ENCODE results near the gene TRMT6.

The TRMT6 gene

DNA sequence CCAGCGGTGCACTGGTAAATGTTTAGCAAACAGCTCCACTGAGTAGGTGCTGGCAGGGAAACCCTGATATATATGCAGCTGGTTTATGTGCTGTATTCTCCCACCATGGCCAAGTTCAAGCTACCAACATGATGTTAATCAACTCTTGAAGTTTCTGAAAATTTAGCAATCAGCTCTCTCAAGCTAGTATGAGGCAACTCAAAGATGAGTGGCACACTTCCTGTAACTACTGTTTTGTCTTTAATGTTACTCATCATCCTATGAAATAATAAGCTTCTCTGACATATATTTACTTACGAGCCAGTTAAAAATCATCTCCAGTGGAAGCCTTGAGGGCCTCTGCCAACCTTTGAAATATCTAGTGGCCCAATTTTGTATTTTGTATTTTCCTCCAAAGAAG lies 54.7 kb downstream of the TRMT6 start:
- H3K9ac ChIP-seq (ENCODE audit: low read length): no peak overlapping the region
- no peaks in the 10 kb centered on the region for H3K4me1 ChIP-seq (ENCODE audit: control insufficient read depth, insufficient read depth, low read length)
- H3K27me3 ChIP-seq (ENCODE audit: control insufficient read depth, insufficient read depth, low read length): peaks cover 6% of the 10 kb centered on the region
- H3K27ac ChIP-seq (ENCODE audit: low read depth, low read length): no peak overlapping the region
- H3K4me3 ChIP-seq (ENCODE audit: low read depth, low read length): no peak overlapping the region
- H3K9me3 ChIP-seq (ENCODE audit: control insufficient read depth, insufficient read depth, low read depth, low read length): no peaks in the 10 kb centered on the region
- no peaks in the 10 kb centered on the region for H3K36me3 ChIP-seq (ENCODE audit: control insufficient read depth, insufficient read depth, low read length)

- H3K27ac ChIP-seq (ENCODE audit: low read depth, low read length): no peak overlapping the region
- no peaks in the 10 kb centered on the region for H3K4me1 ChIP-seq (ENCODE audit: control insufficient read depth, insufficient read depth, low read length)
- H3K9ac ChIP-seq (ENCODE audit: low read length): no peak overlapping the region
- H3K9me3 ChIP-seq (ENCODE audit: control insufficient read depth, insufficient read depth, low read depth, low read length): no peaks in the 10 kb centered on the region
- H3K4me3 ChIP-seq (ENCODE audit: low read depth, low read length): no peak overlapping the region
- H3K27me3 ChIP-seq (ENCODE audit: control insufficient read depth, insufficient read depth, low read length): peaks cover 6% of the 10 kb centered on the region
- no peaks in the 10 kb centered on the region for H3K36me3 ChIP-seq (ENCODE audit: control insufficient read depth, insufficient read depth, low read length)
These were observed 56.7 kb downstream of the TRMT6 start for GRCh38 chr20:5893621-5894020.

DNA sequence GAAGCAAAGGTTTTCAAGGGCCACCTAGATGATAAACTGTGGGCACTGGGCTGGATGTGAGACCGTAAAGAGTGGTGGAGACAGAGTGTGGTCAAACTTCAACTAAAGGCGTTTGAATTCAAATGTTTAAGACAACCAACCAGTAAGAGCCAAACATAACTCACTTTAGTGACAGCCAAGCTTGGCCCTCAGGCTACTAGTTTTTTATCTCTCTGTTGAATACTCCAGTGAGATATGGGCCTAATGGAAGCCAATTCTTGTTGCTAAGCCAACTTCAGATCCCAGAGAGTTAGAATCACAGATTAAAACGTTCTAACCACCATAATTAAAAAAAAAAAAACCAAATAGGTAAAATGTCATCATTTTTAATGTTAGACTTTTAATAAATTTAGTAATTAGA lies 57.3 kb downstream of the TRMT6 start:
- Histone ChIP-seq H3K36me3 (ENCODE audit: control insufficient read depth, insufficient read depth, low read length) (no peaks in the 10 kb centered on the region), H3K4me3 (ENCODE audit: low read depth, low read length) (no peak overlapping the region), H3K4me1 (ENCODE audit: control insufficient read depth, insufficient read depth, low read length) (no peaks in the 10 kb centered on the region), H3K9me3 (ENCODE audit: control insufficient read depth, insufficient read depth, low read depth, low read length) (no peaks in the 10 kb centered on the region), H3K27ac (ENCODE audit: low read depth, low read length) (no peak overlapping the region), H3K27me3 (ENCODE audit: control insufficient read depth, insufficient read depth, low read length) (peaks cover 6% of the 10 kb centered on the region), H3K9ac (ENCODE audit: low read length) (no peak overlapping the region)

DNA sequence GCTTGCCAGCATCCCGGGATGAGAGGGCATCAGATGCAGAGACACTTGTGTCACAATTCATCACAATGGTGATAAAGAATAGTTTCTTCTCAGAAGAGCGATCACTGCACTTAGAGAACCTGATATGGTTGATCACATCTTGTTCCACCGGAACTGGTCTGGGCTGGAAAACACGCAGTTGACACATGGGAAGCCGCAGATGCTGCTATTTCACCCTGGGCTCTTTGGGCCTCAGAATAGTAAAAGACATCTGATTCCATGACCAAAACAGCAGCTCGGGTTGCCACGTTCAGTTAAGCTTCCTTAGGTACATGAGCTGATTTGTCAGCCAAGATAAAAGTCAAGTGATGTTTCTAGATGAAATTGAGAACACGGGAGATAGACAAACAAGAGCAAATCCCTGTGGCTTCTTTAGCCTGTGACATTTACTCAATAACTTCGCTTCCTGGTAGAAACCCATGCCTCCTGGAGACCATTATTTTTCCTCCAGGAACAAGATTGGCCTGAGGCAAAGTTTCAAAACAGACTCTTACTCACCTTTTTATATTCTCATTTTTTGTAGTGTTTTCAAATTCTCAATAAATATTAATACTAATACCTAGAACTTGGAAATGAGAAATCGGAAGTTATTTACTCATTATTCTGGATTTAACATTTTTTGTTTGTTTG lies 59.4 kb downstream of the TRMT6 start:
- Histone ChIP-seq H3K36me3 (ENCODE audit: control insufficient read depth, insufficient read depth, low read length) (no peaks in the 10 kb centered on the region), H3K27me3 (ENCODE audit: control insufficient read depth, insufficient read depth, low read length) (peaks cover 6% of the 10 kb centered on the region), H3K27ac (ENCODE audit: low read depth, low read length) (no peak overlapping the region), H3K9me3 (ENCODE audit: control insufficient read depth, insufficient read depth, low read depth, low read length) (no peaks in the 10 kb centered on the region), H3K4me1 (ENCODE audit: control insufficient read depth, insufficient read depth, low read length) (no peaks in the 10 kb centered on the region), H3K4me3 (ENCODE audit: low read depth, low read length) (no peak overlapping the region), H3K9ac (ENCODE audit: low read length) (no peak overlapping the region)

DNA sequence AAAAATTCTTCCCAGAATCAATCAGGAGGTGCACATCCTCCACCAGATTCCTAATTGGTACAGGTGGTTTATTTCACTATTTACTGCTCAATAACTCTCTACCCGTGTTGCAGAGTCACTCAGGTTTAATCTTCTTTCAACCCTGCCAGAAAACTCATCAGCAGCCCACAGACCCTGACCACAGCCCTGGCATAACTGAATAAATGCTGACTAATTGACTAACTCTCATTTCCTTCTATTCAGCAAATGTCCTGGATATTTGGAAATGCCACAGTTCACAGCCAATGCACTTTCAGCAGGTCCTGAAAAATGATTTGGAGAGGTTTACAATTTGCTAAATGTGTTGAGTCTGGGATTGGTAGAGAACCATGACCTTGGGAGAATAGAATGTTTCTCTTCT lies 62.3 kb downstream of the TRMT6 start:
- Histone ChIP-seq H3K9me3 (ENCODE audit: control insufficient read depth, insufficient read depth, low read depth, low read length) (no peaks in the 10 kb centered on the region), H3K4me3 (ENCODE audit: low read depth, low read length) (no peak overlapping the region), H3K4me1 (ENCODE audit: control insufficient read depth, insufficient read depth, low read length) (no peaks in the 10 kb centered on the region), H3K9ac (ENCODE audit: low read length) (no peak overlapping the region), H3K36me3 (ENCODE audit: control insufficient read depth, insufficient read depth, low read length) (no peaks in the 10 kb centered on the region), H3K27ac (ENCODE audit: low read depth, low read length) (no peak overlapping the region), H3K27me3 (ENCODE audit: control insufficient read depth, insufficient read depth, low read length) (no peaks in the 10 kb centered on the region)

DNA sequence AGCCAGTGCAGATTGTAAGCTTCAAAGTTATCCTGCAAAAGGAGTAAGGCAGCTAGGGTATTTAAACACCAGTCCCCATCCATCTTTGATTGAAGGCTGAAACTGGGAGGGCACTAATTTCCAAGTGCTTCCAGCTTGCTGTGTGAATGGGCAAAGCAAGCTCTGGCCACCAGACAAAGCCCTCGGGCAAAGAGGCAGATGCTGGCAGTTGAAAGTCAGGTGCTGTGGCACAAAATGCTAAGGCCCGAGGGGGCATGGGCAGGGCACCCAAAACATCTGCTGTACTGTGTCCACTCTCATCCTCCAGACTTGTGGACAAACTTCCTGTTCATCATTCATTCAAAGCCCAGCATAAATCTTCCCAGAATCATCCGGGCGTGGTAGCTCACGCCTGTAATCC lies 62.9 kb downstream of the TRMT6 start:
- Histone ChIP-seq H3K36me3 (ENCODE audit: control insufficient read depth, insufficient read depth, low read length) (no peaks in the 10 kb centered on the region), H3K9ac (ENCODE audit: low read length) (no peak overlapping the region), H3K4me3 (ENCODE audit: low read depth, low read length) (no peak overlapping the region), H3K27me3 (ENCODE audit: control insufficient read depth, insufficient read depth, low read length) (no peaks in the 10 kb centered on the region), H3K4me1 (ENCODE audit: control insufficient read depth, insufficient read depth, low read length) (no peaks in the 10 kb centered on the region), H3K9me3 (ENCODE audit: control insufficient read depth, insufficient read depth, low read depth, low read length) (no peaks in the 10 kb centered on the region), H3K27ac (ENCODE audit: low read depth, low read length) (no peak overlapping the region)
